Measurements from ENCODE around the gene USP34.

USP34 gene

GRCh38 chr2:61362873-61363272 is 108.0 kb downstream of the USP34 start:
- no peak for DNase-seq

DNA sequence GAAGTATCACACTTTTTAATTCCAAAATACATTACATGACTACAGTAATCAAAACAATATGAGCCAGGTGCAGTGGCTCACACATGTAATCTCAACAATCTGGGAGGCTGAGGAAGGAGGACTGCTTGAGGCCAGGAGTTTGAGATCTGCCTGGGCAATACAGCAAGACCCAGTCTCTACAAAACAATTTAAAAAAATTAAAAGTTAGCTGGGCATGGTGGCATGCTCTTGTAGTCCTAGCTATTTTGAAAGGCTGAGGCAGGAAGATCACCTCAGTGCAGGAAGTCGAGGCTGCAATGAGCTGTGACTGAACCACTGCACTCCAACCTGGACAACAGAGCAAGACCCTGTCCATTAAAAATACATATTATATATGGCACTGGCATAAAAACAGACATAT is 109.8 kb downstream of the USP34 start:
- DNase-seq: no peak

DNA sequence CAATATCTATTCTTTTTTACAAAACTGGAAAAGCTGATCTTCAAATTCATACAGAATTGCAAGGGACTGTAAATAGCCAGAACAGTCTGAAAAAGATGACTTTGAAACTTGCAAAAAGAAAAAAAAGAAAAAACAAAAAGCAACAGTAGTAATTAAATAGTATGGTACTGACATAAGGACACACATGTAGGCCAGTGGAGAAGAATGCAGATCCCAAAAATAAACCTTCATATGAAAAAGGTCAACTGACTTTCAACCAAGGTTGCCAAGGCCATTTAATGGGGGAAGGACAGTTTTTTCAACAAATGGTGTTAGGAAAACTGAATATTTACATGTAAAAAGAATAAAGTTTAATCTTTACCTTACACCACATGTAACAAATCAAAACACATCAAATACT is 111.8 kb downstream of the USP34 start:
- no peak for DNase-seq

DNA sequence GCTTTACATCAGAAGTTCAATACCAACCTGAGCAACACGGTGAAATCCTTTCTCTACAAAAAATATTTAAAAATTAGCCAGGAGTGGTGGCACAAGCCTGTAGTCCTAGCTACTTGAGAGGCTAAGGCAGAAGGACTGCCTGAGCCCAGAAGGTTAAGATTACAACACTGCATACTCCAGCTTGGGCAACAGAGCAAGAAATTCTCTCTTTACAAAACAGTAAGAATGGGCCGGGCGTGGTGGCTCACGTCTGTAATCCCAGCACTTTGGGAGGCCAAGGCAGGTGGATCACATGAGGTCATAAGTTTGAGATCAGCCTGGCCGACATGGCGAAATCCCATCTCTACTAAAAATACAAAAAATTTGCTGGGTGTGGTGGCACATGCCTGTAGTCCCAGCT is 113.2 kb downstream of the USP34 start:
- no peak for DNase-seq

DNA sequence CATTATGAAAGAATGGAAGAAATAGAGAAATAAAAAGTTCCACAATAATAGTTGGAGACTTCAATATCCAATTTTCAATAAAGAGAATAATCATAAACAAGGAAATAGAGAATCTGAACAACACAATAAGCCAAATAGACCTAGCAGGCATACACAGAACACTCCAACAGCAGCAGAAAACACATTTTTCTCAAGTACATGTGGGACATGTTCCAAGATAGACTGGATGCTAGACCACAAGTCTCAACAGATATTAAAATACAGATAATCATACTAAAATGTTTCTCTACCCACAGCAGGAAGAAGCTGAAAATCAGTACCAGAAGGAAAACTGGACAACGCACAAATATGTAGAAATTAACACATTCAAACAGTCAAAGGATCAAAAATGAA is 113.9 kb downstream of the USP34 start:
- DNase-seq: no peak

GRCh38 chr2:61356261-61356957 is 114.5 kb downstream of the USP34 start:
- no peak for DNase-seq

- no peak for DNase-seq
Measured at GRCh38 chr2:61354543-61355197, 116.2 kb downstream of the USP34 start.

DNA sequence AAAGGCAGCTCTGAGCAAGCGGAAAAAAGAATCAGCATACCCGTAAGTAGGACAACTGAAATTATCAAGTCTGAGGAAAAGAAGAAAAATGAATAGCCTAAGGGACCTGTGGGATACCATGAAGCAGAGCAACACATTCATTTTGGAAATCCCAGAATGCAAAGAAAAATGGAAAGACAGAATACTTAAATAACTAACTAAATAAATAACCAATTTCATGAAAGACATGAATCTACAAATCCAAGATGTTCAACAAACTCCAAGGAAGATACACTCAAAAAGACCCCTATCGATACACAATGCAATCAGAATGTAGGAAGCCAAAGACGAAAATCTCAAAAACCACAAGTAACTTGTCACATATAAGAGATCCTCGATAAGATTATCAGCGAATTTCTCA is 117.0 kb downstream of the USP34 start:
- DNase-seq: no peak

DNA sequence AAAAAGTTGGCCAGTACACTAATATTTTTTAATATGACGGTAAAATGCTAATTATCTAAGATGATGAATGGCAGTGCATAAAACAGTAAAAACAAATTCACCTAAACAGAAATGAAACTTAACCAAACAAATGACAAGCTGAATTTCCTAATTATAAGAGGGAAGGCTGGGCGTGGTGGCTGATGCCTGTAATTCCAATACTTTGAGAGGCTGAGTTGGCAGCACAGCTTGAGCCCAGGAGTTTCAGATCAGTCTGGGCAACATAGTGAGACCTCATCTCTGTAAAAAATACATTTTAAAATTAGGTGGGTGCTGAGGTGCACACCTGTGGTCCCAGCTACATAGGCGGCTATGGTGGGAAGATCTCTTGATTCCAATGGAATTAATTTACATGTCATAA is 120.1 kb downstream of the USP34 start:
- no peak for DNase-seq

DNA sequence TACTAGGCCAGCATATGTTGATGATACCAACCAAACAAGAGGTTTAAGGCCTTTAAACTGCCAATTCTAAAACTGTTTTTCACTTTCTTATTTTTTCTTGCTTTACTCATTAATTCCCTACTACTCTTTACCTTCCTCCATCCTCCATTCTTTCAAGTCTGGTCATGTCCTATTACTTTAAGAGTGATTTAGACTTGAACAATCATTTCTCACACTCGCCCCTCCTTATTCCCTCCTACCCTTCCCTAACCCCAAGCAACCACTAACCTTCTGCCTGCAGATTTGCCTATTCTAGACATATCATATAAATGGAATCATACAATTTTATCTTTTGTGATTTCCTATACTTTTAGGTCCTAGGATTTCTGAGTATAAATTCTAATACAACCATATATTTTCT is 127.7 kb downstream of the USP34 start:
- DNase-seq: no peak

- no peak for DNase-seq
Measured at GRCh38 chr2:61340242-61340641, 130.6 kb downstream of the USP34 start.

GRCh38 chr2:61338447-61338846 is 132.4 kb downstream of the USP34 start:
- no peak for DNase-seq

- DNase-seq: no peak
Measured at GRCh38 chr2:61335187-61335586, 135.7 kb downstream of the USP34 start.

- no peak for DNase-seq
Measured at GRCh38 chr2:61334466-61334865, 136.4 kb downstream of the USP34 start.

GRCh38 chr2:61328707-61329251 is 142.1 kb downstream of the USP34 start:
- DNase-seq: peak; percentile 74

GRCh38 chr2:61327173-61327572 is 143.7 kb downstream of the USP34 start:
- DNase-seq: no peak

- no peak for DNase-seq
Measured at GRCh38 chr2:61326423-61326822, 144.5 kb downstream of the USP34 start.

- no peak for DNase-seq
Measured at GRCh38 chr2:61320181-61320580, 150.7 kb downstream of the USP34 start.

DNA sequence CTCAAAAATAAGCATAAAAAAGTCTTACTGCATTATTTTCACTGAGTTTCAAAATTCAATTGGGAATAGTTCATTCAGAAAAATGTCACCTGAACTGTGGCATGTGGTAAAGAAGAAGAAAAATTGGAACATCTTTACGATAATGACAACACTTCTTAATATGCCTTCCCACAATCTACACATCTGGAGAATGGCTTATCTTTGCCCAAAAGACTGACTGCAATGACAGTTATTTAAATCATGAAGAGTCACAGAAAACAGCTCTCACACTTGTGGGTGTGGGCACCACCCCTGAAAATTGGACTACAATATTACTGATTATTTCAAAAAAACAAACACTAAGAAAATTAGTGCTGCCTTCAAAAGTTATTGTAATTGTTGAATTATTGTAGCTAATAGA is 152.3 kb downstream of the USP34 start:
- DNase-seq: no peak

GRCh38 chr2:61295981-61296380 is 174.9 kb downstream of the USP34 start:
- no peak for DNase-seq

DNA sequence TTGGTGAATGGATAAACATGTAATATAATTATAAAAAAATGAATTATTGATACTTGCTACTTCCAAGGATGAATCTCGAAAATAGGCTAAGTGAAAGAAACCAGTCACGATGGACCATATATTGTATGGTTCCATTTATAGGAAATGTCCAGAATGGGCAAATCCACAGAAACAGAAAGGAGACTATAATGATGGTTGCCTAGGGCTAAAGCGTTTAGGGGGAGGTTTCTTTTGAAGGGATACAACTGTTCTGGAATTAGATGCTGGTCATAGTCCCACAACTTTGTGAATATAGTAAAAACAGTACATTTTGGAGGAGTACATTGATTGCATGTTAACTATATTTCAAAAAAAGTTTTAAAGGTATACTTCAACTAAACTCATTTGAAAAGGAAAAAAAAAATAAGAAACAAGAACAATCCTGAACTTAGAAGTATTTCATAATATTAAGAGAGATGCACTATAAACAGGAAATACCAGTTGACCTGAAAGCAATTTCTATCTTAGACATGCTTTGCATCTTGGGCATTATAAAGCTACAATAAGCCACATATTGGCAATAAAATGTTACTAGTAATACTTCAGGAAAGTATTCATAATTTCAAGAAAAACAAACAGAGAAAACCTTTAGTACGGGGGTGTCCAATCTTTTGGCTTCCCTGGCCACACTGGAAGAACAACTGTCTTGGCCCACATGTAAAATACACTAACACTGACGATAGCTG is 178.9 kb downstream of the USP34 start:
- no peak for DNase-seq

- DNase-seq: no peak
Measured at GRCh38 chr2:61288070-61288841, 182.6 kb downstream of the USP34 start.

DNA sequence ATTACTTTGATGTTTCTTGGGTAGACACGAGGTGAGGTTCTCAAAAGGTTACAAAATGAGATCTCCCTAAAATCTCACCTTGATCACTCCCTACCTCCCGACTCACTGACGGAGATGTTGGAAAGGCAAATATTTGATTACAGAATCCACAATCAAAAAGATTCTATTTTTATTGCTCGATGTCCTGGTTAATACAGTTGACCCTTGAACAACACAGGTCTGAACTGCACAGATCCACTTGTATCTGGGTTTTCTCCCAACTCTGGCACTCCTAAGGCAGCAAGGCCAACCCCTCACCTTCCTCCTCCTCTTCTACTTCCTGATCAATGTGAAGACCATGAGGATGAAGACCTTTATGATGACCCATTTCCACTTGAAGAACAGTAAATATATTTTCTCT is 183.6 kb downstream of the USP34 start:
- DNase-seq: no peak

Measured in DMS79 (cell line).